ENCODE data around the gene SLC7A5.

Gene SLC7A5

DNA sequence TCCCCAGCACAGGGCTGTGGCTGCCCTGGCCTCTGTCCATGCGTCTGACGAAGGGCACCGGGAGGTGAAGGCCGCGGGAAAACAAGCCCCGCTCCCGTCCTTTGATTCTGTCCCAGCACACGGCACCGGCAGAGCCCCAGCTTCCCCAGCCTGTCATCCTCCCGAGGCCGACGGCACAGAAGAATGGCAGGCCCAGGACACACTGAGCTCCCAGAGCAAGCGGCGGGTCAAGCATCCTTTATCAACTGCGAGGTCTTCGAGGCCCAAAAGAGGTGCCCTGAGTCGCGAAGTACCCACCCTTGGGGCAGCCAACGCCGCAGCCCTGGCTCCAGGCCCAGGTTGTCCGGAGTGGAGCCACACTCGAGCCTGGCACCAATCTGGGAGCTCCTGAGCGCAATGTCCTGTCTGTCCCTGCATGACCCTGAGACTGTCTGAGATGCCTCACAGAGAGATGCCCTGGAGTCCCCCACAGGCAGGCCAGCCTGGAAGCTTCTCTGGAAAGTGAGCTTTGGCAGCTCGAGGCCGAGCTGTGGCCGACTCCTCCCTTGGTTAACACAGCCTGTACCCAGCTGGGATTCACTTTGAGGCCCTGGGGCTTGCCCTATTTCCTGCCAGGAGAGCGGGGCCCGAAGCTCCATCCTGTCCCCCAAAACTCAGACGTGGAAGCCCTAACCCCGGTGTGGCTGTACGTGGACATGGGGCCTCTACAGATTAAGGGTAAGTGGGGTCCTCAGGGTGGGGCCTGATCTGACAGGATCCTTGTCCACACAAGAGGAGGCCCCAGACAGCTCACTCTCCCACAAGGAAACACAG, 23.3 kb downstream of the SLC7A5 start:
- H3K4me3 ChIP-seq (replicated peaks; ENCODE audit: low read depth, low read length), result no peak overlapping the region
- no peaks in the 10 kb centered on the region for H3K27me3 ChIP-seq (replicated peaks; ENCODE audit: control insufficient read depth, insufficient read depth, low read length)
- peaks cover 55% of the 10 kb centered on the region for H3K36me3 ChIP-seq (ENCODE audit: control insufficient read depth, insufficient read depth, low read length)
- TF ChIP-seq CTCF (IDR thresholded peaks at IDR 0.05; ENCODE audit: insufficient read depth, low read length, poor library complexity, severe bottlenecking), result no peak
- DNase-seq (ENCODE audit: extremely low read depth, insufficient read length), result no peak

- Histone ChIP-seq H3K4me3 (replicated peaks; ENCODE audit: low read depth, low read length) (no peak overlapping the region), H3K27me3 (replicated peaks; ENCODE audit: control insufficient read depth, insufficient read depth, low read length) (no peaks in the 10 kb centered on the region), H3K36me3 (ENCODE audit: control insufficient read depth, insufficient read depth, low read length) (peaks cover 57% of the 10 kb centered on the region)
- no peak for DNase-seq (ENCODE audit: extremely low read depth, insufficient read length)
- TF ChIP-seq CTCF (IDR thresholded peaks at IDR 0.05; ENCODE audit: insufficient read depth, low read length, poor library complexity, severe bottlenecking), result no peak
Measured at GRCh38 chr16:87845213-87845612, 24.1 kb downstream of the SLC7A5 start.

DNA sequence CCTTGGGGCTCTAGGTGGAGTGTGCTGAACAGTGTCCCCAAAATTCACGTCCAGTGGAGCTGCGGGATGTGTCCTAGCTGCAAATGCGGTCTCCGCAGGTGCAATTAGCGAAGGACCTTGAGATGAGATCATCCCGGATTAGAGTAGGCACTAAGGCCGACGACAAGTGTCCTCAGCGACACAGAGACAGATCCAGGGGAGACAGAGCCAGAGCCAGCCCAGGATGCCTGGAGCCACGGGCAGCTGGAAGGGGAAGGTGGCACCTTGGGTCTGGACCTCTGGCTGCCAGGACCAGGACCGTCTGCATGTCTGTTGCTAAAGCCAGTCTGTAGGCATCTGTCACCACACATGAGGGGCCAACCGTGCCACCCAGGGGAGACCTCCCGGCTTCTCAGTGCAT, 24.5 kb downstream of the SLC7A5 start:
- no peak for DNase-seq (ENCODE audit: extremely low read depth, insufficient read length)
- no peak for TF ChIP-seq CTCF (IDR thresholded peaks at IDR 0.05; ENCODE audit: insufficient read depth, low read length, poor library complexity, severe bottlenecking)
- H3K4me3 ChIP-seq (replicated peaks; ENCODE audit: low read depth, low read length), result no peak overlapping the region
- H3K27me3 ChIP-seq (replicated peaks; ENCODE audit: control insufficient read depth, insufficient read depth, low read length), result no peaks in the 10 kb centered on the region
- H3K36me3 ChIP-seq (ENCODE audit: control insufficient read depth, insufficient read depth, low read length), result peaks cover 54% of the 10 kb centered on the region

GRCh38 chr16:87844120-87844733, 25.1 kb downstream of the SLC7A5 start:
- no peak for TF ChIP-seq CTCF (IDR thresholded peaks at IDR 0.05; ENCODE audit: insufficient read depth, low read length, poor library complexity, severe bottlenecking)
- no peak for DNase-seq (ENCODE audit: extremely low read depth, insufficient read length)
- H3K36me3 ChIP-seq (ENCODE audit: control insufficient read depth, insufficient read depth, low read length), result peaks cover 57% of the 10 kb centered on the region
- no peaks in the 10 kb centered on the region for H3K27me3 ChIP-seq (replicated peaks; ENCODE audit: control insufficient read depth, insufficient read depth, low read length)
- H3K4me3 ChIP-seq (replicated peaks; ENCODE audit: low read depth, low read length), result no peak overlapping the region

GRCh38 chr16:87843678-87844105, 25.6 kb downstream of the SLC7A5 start:
- peaks cover 60% of the 10 kb centered on the region for H3K36me3 ChIP-seq (ENCODE audit: control insufficient read depth, insufficient read depth, low read length)

More at GRCh38 chr16:87843678-87844105, 25.6 kb downstream of the SLC7A5 start:
- H3K27me3 ChIP-seq (replicated peaks; ENCODE audit: control insufficient read depth, insufficient read depth, low read length), result no peaks in the 10 kb centered on the region
- no peak for TF ChIP-seq CTCF (IDR thresholded peaks at IDR 0.05; ENCODE audit: insufficient read depth, low read length, poor library complexity, severe bottlenecking)
- no peak overlapping the region for H3K4me3 ChIP-seq (replicated peaks; ENCODE audit: low read depth, low read length)
- DNase-seq (ENCODE audit: extremely low read depth, insufficient read length), result no peak
